Measurements from ENCODE around the gene CLDN4.
"Not testable (repeated sequence)": the region's sequence is repeated elsewhere in the genome, so short reads cannot be mapped to it uniquely, and the experiment has no call there.

CLDN4 gene

DNA sequence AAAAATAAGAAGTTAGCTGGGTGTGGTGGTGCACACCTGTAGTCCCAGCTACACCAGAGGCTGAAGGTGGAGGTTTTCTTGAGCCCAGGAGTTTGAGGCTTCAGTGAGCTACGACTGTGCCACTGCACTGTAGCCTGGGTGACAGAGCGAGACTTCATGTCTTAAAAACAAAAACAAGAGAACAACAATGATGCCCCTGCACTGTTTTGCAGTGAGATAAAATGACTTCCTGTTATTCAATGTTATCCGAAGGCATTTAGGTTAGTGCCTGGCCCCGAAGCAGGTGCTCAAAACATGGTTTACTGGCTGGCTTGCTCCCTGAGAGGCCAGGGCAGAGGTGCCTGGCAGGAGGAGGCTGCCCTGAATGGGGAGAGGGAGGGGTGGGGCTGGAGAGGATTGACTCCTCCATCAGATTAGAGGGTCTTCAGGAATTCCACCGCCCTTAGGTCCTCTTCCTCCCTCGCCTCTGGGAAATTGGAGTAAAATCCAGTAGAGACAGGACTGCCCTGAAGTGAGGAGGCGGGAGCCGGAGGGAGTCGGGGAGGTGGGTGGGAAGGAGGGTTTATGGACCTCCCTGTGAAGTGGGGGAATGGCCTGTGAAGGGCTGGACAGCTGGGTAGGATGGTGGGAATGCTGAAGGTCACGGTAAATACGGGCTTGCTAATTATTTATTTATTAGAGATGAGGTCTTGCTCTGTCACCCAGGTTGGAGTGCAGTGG lies 6.8 kb upstream of the CLDN4 start:
- DNase-seq = no peak

DNA sequence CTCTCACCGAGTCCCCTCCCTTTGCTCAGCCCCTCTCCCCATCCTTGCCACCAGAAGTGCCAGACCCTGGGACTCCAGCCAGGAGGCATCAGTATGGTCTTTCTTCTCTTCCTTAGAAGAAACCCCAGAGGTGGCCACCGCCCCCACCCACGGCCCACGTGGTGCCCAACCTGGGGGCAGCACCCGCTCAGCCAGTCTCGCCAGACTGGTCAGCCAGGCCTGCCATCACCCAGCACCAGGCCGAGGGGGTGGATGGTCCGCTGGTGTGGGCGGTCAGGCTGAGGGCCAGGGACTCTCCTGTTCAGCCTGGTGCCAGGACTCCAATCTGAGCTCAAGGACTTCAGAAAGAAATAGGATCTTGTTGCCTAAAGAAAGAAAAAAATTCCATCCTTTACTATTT lies 5.8 kb upstream of the CLDN4 start:
- no peak for DNase-seq

DNA sequence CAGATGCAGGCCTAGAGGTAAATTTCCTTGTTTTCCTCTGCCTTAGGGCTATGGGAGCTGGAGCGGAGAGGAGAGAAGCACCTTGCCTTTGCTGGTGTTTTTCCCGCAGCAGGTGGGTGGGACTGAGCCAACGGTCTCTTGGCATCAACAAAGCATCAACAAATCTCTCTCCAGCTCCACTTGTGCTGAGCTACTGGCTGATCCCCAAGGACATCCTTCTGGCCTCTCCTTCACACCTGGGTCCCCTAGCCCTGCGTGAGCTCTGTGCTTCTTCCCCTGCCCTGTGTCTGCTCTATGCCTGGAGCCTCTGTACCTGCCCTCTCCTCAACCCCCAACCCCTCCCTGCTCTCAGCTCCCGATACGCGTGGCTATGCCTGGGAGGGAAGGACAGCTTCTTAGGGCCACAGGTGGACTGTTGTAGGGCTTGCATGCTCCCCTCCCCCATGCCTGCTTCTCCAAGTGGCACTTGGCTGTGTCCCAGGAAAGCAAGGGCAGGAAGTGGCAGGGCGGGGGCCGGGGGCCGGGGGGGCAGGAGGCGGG lies 3.2 kb upstream of the CLDN4 start:
- DNase-seq = no peak

DNA sequence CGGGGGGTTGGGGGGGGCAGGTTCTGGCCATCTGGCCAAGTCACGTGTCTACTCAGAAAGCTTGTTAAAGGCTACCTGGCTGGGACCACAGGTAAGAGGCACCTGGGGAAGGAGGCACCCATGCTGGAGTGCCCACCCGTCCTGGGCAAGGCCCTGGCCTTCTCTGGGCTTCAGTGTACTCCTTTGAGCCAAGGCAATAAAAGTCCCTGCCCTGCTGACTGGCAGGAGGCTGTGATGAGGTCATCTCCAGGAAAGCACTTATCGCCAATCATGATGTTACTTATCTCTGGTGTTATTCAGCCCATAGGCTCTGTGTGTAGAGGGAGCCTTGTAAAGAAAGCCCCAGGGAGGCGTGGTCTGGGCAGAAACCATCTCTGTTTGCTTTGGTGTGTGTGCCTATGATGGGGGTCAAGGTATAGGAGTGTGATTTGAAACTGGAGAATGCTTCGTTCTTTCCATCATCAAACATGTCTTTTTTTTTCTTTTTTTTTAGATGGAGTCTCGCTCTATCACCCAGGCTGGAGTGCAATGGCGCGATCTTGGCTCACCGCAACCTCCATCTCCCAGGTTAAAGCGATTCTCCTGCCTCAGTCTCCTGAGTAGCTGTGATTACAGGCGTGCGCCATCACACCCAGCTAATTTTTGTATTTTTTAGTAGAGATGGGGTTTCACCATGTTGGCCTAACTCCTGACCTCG lies 2.5 kb upstream of the CLDN4 start:
- DNase-seq = no peak

DNA sequence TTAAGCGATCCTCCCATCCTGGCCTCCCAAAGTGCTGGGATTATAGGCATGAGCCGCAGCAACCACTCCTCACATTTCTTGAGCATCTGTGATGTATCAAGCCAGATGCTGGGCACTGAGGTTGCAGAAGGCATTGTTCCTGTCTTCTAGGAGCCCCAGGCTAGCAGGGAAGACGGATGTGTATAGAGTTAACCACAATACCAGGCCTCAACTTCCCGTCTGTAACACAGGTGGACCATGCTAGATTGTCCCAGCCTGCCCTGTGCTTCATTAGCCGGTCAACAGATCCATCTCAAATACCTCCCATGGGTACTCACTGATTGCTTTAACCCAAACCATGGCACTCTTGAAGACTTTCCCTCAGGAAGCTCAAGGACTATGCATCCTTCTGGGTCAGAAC lies 1.8 kb upstream of the CLDN4 start:
- no peak for DNase-seq

DNA sequence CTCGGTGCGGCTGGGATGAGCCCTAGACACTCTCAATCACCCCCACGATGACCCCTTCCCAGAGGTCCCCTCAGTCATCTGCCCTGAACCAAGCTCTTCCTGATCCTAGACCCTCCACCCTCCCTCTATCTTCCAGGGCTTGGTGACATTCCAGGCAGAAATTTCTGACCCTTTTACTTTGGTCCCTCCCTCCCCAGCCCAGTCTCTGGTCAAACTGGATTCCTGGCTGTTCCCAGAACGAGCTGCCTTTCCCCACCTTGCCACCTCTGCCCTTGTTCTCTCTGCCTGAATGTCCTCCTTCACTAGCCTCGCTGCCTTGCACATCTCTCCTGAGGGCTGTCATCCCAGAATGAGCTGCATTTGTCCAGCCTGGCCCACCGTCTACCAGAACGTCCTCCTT lies 1.3 kb upstream of the CLDN4 start:
- no peak for DNase-seq

DNA sequence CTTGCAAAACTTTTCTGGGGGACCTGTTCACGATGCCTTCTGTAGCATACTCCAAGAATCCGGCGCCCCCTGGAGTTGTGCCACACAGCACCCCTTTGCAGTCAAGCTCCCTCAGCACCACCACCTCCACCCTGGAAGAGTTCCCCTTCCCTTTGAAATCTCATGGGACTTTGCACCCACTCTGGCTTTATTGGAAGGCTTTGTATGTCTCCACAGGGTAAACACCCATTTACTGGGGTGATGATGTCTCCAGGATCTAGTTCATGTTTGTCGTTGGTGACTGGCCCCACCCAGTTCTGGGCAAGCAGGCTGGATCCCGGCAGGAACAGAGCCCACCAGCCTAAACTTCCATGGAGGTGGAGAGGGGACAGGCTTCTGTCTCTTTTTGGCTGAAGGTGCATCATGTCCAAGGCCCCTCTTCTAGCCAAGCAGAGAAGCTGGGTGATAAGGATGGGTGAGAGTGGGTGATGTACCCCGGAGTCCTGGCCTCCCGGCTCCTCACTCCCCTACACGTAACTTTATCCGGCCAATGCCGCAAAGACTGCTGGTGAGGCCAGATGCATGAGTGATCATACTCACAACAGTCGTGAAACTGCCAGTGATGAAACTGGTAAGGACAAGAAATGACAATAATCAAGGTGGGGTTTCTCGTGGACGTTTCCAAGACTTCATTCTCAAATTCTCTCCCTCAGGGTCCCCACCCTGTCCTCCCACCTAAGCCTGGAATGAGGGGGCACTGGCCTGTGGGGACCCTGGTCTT lies 695 bp upstream of the CLDN4 start:
- no peak for DNase-seq

DNA sequence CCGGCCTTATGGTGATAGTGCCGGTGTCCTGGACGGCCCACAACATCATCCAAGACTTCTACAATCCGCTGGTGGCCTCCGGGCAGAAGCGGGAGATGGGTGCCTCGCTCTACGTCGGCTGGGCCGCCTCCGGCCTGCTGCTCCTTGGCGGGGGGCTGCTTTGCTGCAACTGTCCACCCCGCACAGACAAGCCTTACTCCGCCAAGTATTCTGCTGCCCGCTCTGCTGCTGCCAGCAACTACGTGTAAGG lies 713 bp downstream of the CLDN4 start:
- no peak for DNase-seq

DNA sequence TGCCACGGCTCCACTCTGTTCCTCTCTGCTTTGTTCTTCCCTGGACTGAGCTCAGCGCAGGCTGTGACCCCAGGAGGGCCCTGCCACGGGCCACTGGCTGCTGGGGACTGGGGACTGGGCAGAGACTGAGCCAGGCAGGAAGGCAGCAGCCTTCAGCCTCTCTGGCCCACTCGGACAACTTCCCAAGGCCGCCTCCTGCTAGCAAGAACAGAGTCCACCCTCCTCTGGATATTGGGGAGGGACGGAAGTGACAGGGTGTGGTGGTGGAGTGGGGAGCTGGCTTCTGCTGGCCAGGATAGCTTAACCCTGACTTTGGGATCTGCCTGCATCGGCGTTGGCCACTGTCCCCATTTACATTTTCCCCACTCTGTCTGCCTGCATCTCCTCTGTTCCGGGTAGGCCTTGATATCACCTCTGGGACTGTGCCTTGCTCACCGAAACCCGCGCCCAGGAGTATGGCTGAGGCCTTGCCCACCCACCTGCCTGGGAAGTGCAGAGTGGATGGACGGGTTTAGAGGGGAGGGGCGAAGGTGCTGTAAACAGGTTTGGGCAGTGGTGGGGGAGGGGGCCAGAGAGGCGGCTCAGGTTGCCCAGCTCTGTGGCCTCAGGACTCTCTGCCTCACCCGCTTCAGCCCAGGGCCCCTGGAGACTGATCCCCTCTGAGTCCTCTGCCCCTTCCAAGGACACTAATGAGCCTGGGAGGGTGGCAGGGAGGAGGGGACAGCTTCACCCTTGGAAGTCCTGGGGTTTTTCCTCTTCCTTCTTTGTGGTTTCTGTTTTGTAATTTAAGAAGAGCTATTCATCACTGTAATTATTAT lies 1.2 kb downstream of the CLDN4 start:
- DNase-seq = no peak

DNA sequence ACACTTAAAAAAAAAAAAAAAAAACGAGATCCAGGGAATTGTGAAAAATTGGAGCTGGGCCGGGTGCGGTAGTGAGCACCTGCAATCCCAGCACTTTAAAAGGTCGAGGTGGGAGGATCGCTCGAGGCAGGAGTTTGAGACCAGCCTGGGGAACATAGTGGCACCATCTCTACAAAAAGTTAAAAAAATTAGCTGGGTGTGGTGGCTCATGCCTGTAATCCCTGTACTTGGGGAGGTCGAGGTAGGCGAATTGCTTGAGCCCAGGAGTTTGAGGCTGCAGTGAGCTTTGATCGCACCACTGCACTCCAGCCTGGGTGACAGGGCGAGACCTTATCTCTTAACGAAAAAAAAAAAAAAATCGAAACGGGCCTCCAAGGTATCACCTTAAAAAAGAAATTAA lies 2.0 kb downstream of the CLDN4 start:
- DNase-seq = no peak

DNA sequence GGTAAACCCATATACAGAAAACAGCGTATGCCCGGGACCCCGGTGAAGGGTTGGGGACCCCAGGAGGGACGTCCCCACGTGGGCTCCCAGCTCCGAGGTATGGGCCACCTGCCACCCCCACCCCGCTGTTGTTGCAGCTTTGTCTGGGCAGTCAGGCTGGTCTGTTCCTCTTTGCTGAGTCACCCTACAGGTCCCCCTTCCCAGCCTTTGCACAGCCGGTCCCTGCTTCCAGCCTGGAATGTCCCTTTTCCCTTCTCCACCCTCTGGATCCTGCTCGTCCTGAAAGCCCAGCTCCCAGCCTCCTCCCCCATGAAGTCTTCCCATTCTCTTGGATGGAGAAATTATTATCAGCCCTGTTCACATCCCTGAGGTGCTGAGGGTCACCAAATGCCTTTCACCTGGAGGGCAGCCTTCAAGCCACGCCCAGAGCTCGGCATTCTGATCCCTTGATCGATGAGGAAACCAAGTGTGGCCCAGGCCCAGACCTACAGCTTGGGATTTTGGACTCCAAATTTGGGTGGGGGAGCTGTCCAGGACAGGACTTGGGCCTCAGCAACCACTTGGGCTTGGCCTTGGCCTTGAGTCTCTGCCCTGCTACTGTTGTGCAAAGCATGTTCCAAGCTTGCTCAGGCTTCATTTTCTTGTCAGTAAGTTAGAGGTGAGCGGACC lies 2.6 kb downstream of the CLDN4 start:
- no peak for DNase-seq

DNA sequence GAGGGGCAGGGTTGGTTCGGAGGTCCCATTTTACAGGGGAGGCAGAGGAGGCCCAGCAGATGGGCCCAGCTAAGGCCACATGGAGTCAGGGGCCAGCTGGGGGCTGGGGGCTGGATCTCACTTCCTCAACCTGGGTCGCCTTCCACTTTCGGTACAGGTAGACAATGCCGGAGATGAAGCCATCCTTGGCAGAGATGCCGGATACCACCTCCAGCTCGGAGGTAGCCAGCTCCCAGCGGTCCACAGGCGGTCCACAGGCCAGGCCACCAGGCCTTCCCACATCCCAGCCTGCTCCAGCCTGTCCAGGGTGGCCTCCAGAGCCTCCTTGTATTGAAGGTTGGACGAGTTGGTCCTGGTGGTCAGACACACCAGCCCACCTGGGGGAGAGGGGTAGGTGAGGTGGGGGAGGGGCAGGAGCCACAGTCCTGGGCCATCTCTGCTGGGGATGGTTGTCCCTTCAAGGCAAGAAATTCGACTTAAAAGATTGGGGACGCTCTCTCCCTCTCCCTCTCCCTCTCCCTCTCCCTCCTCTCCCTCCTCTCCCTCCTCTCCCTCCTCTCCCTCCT lies 3.9 kb downstream of the CLDN4 start:
- DNase-seq = no peak

DNA sequence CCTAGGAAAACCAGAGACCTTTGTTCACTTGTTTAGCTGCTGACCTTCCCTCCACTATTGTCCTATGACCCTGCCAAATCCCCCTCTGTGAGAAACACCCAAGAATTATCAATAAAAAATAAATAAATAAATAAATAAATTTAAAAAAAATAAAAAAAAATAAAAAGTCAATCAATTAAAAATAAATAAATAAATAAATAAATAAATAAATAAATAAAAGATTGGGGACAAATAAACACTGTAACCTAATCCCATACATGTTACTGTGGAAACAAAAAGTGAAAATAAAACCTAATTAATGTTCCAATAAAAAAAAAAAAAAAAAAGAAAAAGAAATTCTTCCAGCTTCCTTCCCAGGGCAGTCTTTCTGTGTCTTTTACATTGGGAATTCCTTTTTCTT lies 6.4 kb downstream of the CLDN4 start:
- DNase-seq = not testable (repeated sequence)

DNA sequence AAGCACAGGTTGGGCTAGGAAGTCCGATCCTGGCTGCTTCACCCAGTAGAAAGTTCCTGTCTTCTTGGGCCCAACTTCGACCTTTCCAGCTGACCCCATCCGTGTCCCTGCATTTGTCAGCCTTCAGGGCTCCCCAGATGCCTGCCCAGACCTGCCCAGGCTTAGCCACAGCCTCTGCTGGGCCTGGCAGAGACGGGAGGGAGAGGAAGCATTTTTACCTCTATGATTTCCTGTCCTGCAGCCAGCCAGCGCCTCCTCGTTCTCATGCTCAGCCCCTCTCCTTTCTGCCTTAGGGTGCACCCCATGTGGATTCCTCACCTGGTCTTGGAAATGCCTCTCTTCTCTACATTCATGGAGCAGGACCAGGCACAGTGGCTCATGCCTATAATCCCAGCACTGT lies 7.8 kb downstream of the CLDN4 start:
- no peak for DNase-seq

DNA sequence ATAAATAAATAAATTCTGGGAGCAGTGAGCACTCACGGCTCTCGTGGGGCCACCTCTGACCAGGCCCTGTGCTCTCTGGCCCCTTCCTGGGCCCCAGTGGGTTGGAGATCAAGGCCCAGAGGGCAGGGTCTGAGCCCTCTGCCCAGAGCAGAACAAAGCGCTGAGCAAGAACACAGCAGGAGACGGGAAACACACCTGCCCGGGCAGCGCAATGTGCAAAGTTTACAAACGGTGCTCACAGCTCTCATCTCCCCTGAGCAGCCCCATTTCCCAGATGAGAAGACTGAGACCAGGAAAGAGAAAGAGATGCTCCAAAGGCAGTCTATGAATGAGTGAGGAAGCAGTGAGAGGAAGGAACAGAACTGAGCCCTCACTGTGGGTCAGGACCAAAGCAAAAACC lies 8.5 kb downstream of the CLDN4 start:
- DNase-seq = no peak

DNA sequence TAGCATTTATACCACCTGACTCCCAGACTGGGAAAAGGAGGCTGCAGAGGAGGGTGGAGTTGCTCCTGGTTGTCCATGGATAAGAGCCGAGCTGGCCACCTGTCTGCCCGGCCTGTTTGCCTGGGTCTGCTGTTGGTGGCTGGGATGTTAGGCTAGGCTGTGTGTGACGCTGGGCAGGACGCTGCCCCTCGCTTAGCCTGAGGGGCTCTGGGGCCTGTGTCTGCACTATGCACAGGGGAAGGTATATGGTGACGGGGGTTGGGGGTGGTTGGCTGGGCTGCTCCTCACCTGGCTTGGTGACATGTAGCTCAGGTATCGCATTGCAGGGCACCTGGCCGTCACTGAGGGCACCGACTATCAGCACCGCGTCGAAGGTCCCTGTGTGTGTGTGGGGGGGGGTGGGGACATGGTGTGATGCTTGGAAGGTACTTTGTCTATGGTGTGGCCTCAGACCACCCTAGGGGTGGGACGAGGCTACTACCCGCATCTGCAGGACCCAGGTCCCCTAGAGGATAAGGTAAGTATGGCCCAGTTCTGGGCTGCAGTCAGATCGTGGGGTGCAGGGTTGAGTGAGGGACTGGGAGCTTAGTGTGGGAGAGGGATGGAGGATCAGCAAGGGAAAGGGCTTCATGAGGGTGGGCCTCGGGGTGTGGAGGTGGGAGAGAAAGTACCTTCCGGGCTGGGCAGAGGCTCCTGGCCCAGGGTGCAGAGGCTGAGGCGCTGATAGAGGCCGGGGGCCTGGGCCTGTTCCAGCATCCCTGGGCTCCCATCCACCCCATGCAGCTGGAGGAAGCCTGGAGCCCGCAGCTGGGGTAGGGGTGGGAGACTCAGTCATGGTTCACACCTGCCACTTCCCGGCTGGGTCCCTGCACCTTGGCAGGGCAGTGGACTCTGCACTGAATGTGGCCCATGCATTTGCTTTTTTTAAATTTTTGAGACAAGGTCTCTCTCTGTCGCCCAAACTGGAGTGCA lies 9.2 kb downstream of the CLDN4 start:
- DNase-seq = no peak

DNA sequence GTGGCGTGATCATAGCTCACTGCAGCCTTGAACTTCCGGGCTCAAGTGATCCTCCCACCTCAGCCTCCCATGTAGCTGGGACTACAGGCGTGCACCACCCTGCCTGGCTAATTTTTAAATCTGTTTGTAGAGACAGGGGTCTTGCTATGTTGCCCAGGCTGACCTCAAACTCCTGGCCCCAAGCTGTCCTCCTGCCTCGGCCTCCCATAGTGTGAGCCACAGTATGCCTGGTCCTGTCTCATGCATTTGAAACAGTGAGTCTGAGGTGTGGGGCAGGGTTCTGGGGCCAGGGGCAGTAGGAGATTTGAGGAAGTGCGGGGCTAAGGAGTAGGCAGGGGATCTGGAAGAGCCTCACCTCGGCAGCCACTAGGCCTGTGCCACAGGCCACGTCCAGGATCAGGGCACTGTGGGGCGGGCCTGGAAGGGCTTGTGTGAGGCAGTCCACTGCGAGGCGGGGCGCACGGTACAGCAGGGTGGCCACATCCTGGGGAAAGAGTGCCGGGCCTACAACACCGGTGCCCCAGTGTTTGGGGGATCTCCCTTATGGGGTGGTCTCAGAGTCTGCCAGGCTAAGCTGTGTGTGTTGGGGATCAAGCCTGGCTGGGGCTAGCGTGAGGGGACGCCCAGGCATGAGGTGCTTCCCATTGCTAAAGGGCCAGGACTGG lies 10.1 kb downstream of the CLDN4 start:
- no peak for DNase-seq

DNA sequence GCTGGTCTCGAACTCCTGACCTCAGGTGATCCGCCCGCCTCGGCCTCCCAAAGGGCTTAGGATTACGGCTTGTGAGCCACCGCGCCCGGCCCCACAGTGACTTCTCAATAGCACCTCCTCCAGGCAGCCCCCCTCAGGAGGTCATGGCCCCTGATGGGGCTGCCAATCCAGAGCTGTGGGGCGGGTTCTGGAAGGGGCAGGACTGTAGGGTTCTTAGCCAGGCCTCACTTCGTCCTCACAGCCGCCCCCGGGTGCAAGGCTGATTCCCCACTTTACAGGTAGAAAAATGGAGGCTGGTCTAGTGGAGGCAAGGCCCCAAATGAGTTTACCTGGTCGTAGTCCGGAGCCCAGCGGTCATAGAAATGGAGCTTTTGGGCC lies 10.9 kb downstream of the CLDN4 start:
- DNase-seq = no peak

DNA sequence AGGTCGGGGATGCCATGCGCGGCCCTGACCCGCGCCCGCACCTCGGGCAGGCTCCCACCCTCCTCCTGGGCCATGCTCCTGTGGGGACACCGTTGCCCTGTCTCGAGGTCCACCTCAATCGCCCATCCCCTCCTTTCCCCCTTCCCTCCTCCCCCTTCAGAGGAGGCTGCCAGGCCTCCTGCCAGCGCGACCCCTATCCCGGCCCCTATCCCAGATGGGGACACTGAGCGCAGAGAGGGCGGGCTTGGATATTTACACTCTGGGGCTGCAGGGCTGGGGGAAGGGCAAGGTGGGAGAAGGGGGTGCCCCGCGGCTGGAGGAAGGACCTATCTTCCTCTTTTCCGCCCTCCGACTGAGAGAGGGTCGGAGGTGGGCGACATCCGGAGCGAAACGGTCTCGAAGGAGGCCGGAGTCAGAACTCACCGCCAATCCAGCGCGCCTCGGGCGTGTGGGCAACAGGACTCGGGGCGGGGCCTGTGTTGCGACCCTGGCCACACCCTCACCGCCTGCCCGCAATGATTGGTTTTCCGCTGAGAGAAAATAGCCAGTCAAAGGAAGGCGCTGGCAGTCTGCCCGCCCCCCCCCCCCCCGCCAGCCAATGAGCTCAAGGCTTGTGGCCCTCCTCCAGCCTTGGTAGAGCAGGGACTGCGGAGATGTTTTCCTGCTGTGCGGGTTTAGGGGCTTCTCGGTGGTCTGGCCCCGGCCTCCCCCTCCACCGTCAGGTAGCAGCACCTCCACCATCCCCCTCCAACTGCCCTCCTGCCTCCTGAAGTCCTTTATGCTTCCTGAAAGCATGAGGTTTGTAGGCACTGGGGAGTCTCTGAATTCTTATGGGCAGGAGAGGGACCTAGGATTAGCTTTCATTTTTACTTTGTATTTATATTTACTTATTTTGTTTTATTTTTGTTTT lies 11.5 kb downstream of the CLDN4 start, which contains the start of gene METTL27:
TSS of gene METTL27 (minus strand) at position 450 of the 910 bp plus-strand sequence. CDS start at position 74, 376 bp downstream.
- peak; percentile 87 to 95 for DNase-seq
